Upper lobe of left lung (tissue), 6 donors: Measurements from ENCODE around the gene RGS19. TPM values are rescaled to one million over a fixed set of nuclear protein-coding genes. Genes with fewer than 3 reads are reported as not detected.
A peak's percentile ranks its signal among the peaks of the same experiment; 100 is the strongest.
"Not testable (repeated sequence)": the region's sequence is repeated elsewhere in the genome, so short reads cannot be mapped to it uniquely, and the experiment has no call there.

Experiments
- ATAC-seq, 2 donors: fragments of 200-7000 bp; cut with Tn5 transposase; one replicate each; pipeline ENCODE4 v1.9.1; 2022; ENCODE audit warnings: mild to moderate bottlenecking in 2 of 2, moderate library complexity in 2 of 2; ENCODE audit not compliant: low FRiP score in 2 of 2
- DNase-seq, 2 donors: peaks; one replicate each; pipeline ENCODE4 v3.0.0-alpha.2; 2019 to 2020
- H3K27ac ChIP-seq, 4 donors: fragments of 200-600 bp; sonication (generic); one replicate each; pipeline ENCODE4 v1.5.1; 2016 to 2019
- H3K27me3 ChIP-seq, 4 donors: fragments of 200-600 bp; sonication (generic); one replicate each; pipeline ENCODE4 v1.5.1; 2017 to 2019
- H3K36me3 ChIP-seq, 4 donors: fragments of 200-600 bp; sonication (generic); one replicate each; pipeline ENCODE4 v1.5.1; 2016 to 2019
- H3K4me1 ChIP-seq, 4 donors: fragments of 200-600 bp; sonication (generic); one replicate each; pipeline ENCODE4 v1.5.1; 2018 to 2019
- H3K4me3 ChIP-seq, 4 donors: fragments of 200-600 bp; sonication (generic); one replicate each; pipeline ENCODE4 v1.5.1; 2017 to 2019; ENCODE audit warnings: mild to moderate bottlenecking in 2 of 4, moderate library complexity in 1 of 4
- H3K9me3 ChIP-seq, 4 donors: fragments of 200-600 bp; sonication (generic); one replicate each; pipeline ENCODE4 v1.5.1; 2018 to 2019
- CTCF ChIP-seq, 6 experiments: fragments of 450-650 bp in 4 of 6; fragments of 200-600 bp in 2 of 6; sonication (generic) in 2 of 6; IDR thresholded peaks; one replicate each; pipeline ENCODE4 v1.5.1; 2016 to 2019; ENCODE audit warnings: antibody characterized with exemption in 6 of 6
- EP300 ChIP-seq, 4 donors: sonication (generic); formaldehyde crosslinking; IDR thresholded peaks; one replicate each; pipeline ENCODE4 v1.5.1; 2017; ENCODE audit warnings: antibody characterized with exemption in 4 of 4, control low read depth in 2 of 4
- POLR2A ChIP-seq, 4 donors: fragments of 450-650 bp; IDR thresholded peaks; one replicate each; pipeline ENCODE4 v1.5.1; 2016 to 2017; ENCODE audit warnings: antibody characterized with exemption in 4 of 4, mild to moderate bottlenecking in 2 of 4
- POLR2AphosphoS5 ChIP-seq, 2 donors: sonication (generic); formaldehyde crosslinking; IDR thresholded peaks; one replicate each; pipeline ENCODE4 v1.5.1; 2017; ENCODE audit warnings: antibody characterized with exemption in 2 of 2
- WGBS, 2 donors: methylation state at CpG; one replicate each; pipeline ENCODE4 v1.1.5; 2017 to 2018; 5-methylcytosine and 5-hydroxymethylcytosine counted together
- total RNA-seq, 6 donors: library from RNA; depleted of rRNA in 4 of 6; stranded (reverse); fragments of >200 nt in 4 of 6; gene quantifications; one replicate each; pipeline versions ENCODE4 v1.1.0 to v1.2.1, GENCODE V29; 2016 to 2021
- donor health status: DM: no; HTN: no; CAD: no; lungs with moderate emphysema.
- donor health status: DM: no; HTN: yes; CAD: no; lungs with severe emphysema.

Gene RGS19
- 10 to 100 TPM; 21.5 to 70.8 (median 55.6) TPM for total RNA-seq

GRCh38 chr20:64079273-64080012 lies at the start of gene RGS19:
TSS of gene RGS19 (minus strand) at chr20:64079518. CDS start at chr20:64076886, 2,632 bp downstream.
- ATAC-seq (peak; percentile 27 to 79), DNase-seq (peak; percentile 86 to 97)
- peak within 1 kb of the TSS; percentile 84 to 94 (median 90) for H3K27ac ChIP-seq
- H3K27me3 ChIP-seq: peaks cover 0 to 10% (median 4%) of the 10 kb centered on the region in 4 donors
- peak within 1 kb of the TSS; percentile 71 to 92 (median 80) for H3K4me3 ChIP-seq
- no peak for TF ChIP-seq EP300 (IDR thresholded peaks at IDR 0.05)
- TF ChIP-seq CTCF (IDR thresholded peaks at IDR 0.05): peak in 3 of 6 experiments; percentile 9 to 23 (median 12)
- peak; percentile 26 to 30 for TF ChIP-seq POLR2AphosphoS5 (IDR thresholded peaks at IDR 0.05)
- peak in 1 of 4 donors; percentile 49 for TF ChIP-seq POLR2A (IDR thresholded peaks at IDR 0.05)
- H3K4me1 ChIP-seq: peaks cover 38 to 76% (median 47%) of the 10 kb centered on the region in 4 donors
- peaks cover 0 to 17% (median 8%) of the 10 kb centered on the region in 4 donors for H3K36me3 ChIP-seq
- WGBS, 2 donors: 1% methylated on average over 49 of the region's 73 CpGs; no CpG with 5 or more reads in 1 of the 2 donors
- H3K9me3 ChIP-seq: no peaks in the 10 kb centered on the region

DNA sequence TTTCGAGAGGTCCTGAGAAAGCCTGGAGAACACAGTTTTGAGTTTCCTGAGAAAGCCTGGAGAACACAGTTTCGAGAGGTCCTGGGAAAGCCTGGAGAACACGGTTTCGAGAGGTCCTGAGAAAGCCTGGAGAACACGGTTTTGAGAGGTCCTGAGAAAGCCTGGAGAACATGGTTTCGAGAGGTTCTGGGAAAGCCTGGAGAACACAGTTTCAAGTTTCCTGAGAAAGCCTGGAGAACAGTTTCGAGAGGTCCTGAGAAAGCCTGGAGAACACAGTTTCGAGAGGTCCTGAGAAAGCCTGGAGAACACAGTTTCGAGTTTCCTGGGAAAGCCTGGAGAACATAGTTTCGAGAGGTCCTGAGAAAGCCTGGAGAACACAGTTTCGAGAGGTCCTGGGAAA lies 44.2 kb upstream of the RGS19 start:
- not testable (repeated sequence) for H3K4me3 ChIP-seq, H3K4me1 ChIP-seq, ATAC-seq, H3K9me3 ChIP-seq, H3K27me3 ChIP-seq, H3K27ac ChIP-seq, H3K36me3 ChIP-seq
- DNase-seq: peak in 1 of 2 donors; percentile 2
- 65 to 73% methylated on average over 11 of the region's 11 CpGs for WGBS, 2 donors

DNA sequence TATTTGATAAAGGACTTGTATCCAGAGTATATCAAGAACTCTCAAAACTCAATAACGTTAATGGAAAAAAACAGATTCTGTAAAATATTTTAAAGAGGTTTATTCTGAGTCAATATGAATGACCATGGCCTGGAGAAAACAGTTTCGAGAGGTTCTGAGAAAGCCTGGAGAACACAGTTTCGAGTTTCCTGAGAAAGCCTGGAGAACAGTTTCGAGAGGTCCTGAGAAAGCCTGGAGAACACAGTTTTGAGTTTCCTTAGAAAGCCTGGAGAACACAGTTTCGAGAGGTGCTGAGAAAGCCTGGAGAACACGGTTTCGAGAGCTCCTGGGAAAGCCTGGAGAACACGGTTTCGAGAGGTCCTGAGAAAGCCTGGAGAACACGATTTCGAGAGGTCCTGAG lies 43.6 kb upstream of the RGS19 start:
- WGBS, 2 donors: 66 to 72% methylated on average over 11 of the region's 11 CpGs
- DNase-seq: peak in 1 of 2 donors; percentile 16
- H3K27me3 ChIP-seq, H3K4me3 ChIP-seq, H3K9me3 ChIP-seq, H3K4me1 ChIP-seq, H3K27ac ChIP-seq, H3K36me3 ChIP-seq, ATAC-seq: not testable (repeated sequence)

DNA sequence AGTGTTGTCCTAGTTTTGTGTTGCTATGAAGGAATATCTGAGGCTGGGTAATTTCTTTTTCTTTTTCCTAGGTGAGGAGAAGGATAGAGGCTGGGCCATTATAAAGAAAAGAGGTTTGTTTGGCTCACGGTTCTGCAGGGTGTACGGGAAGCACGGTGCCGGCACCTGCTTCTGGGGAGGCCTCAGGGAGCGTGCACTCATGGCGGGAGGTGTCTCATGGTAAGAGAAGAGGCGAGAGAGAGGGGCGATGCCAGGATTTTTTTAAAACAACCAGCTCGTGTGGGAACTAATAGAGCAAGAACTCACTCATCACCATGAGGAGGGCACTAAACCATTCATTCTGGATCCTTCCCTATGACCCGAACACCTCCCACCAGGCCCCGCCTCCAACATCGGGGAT lies 42.3 kb upstream of the RGS19 start:
- TF ChIP-seq CTCF (IDR thresholded peaks at IDR 0.05): no peak
- no peak for TF ChIP-seq POLR2AphosphoS5 (IDR thresholded peaks at IDR 0.05)
- TF ChIP-seq EP300 (IDR thresholded peaks at IDR 0.05): no peak
- no peak for TF ChIP-seq POLR2A (IDR thresholded peaks at IDR 0.05)
- Histone ChIP-seq H3K9me3 (no peaks in the 10 kb centered on the region), H3K27ac (no peak overlapping the region), H3K4me3 (no peak overlapping the region), H3K27me3 (no peaks in the 10 kb centered on the region), H3K4me1 (peaks cover 0 to 9% (median 4%) of the 10 kb centered on the region in 4 donors), H3K36me3 (no peaks in the 10 kb centered on the region)
- ATAC-seq (no peak), DNase-seq (peak; percentile 14 to 18)
- WGBS, 2 donors: 81 to 83% methylated on average over 12 of the region's 12 CpGs

GRCh38 chr20:64119681-64120341 lies 40.5 kb upstream of the RGS19 start:
- ATAC-seq: peak in 1 of 2 donors; percentile 41
- 48 to 63% methylated on average over 7 to 14 of the region's 14 CpGs for WGBS, 2 donors

More at GRCh38 chr20:64119681-64120341, 40.5 kb upstream of the RGS19 start:
- Histone ChIP-seq H3K27ac (no peak overlapping the region), H3K27me3 (no peaks in the 10 kb centered on the region), H3K4me1 (peaks cover 0 to 9% (median 4%) of the 10 kb centered on the region in 4 donors), H3K9me3 (no peaks in the 10 kb centered on the region), H3K4me3 (no peak overlapping the region), H3K36me3 (no peaks in the 10 kb centered on the region)
- TF ChIP-seq POLR2AphosphoS5 (IDR thresholded peaks at IDR 0.05): no peak
- TF ChIP-seq CTCF (IDR thresholded peaks at IDR 0.05): no peak
- no peak for TF ChIP-seq EP300 (IDR thresholded peaks at IDR 0.05)
- no peak for TF ChIP-seq POLR2A (IDR thresholded peaks at IDR 0.05)
- peak in 1 of 2 donors; percentile 13 for DNase-seq
